GM12878 (cell line): ENCODE results near the gene SHROOM3. TPM values are rescaled to one million over a fixed set of nuclear protein-coding genes. Genes with fewer than 3 reads are reported as not detected.
"Not testable (repeated sequence)": the region's sequence is repeated elsewhere in the genome, so short reads cannot be mapped to it uniquely, and the experiment has no call there.

Experiments
- ATAC-seq: fragments of 200-7000 bp; cut with Tn5 transposase; 3 replicates; pipeline ENCODE4 v1.9.1; 2020; ENCODE audit warnings: mild to moderate bottlenecking, moderate library complexity
- BruUV-seq: library from RNA; stranded (reverse); fragments of 400-500 nt; replicated peaks from 2 replicates; lab custom pipeline; 2021; lab: Mats Ljungman, UMichigan
- CTCF ChIA-PET: fragments of 300-600 bp; sonication (Branson Sonifier 250); formaldehyde crosslinking; extraction: SDS; loops from one replicate; lab custom pipeline; 2021; ENCODE audit warnings: inconsistent platforms; lab: Yijun Ruan, JAX
- POLR2A ChIA-PET: fragments of 350-600 bp; formaldehyde crosslinking; extraction: SDS; loops from one replicate; lab custom pipeline; 2021; ENCODE audit warnings: inconsistent platforms; lab: Charles Lee
- RAD21 ChIA-PET: fragments of 300-600 bp; sonication (Branson Sonifier 250); formaldehyde crosslinking; loops from one replicate; lab custom pipeline; 2023; ENCODE audit warnings: antibody characterized with exemption; ENCODE audit not compliant: unreplicated experiment; lab: Charles Lee
- SMC1A ChIA-PET: fragments of 300-600 bp; sonication (Branson Sonifier 250); formaldehyde crosslinking; loops from one replicate; lab custom pipeline; 2023; ENCODE audit not compliant: unreplicated experiment, uncharacterized antibody; lab: Charles Lee
- DNase-seq: peaks from one replicate; pipeline ENCODE4 v3.0.0-alpha.2; 2011; ENCODE audit warnings: low read depth, low spot score
- FAIRE-seq: peaks from 3 replicates; lab custom pipeline; 2011; peaks lifted over from hg19 to GRCh38; lab: Jason Lieb, UNC
- H2AFZ ChIP-seq: 2 replicates; pipeline ENCODE4 v1.6.0; 2011; ENCODE audit warnings: low read depth, low read length, control low read depth; ENCODE audit not compliant: control insufficient read depth
- H3K27ac ChIP-seq: 2 replicates; pipeline ENCODE4 v1.5.1; 2011; ENCODE audit warnings: control low read depth; ENCODE audit not compliant: control insufficient read depth, insufficient read depth
- H3K27me3 ChIP-seq, 2 experiments: replicated peaks in 1 of 2; 2 replicates each; pipeline versions ENCODE4 v1.6.0 to v1.6.1; 2011; ENCODE audit warnings: low read length in 1 of 2; ENCODE audit not compliant: control insufficient read depth in 2 of 2, insufficient read depth in 2 of 2
- H3K36me3 ChIP-seq, 2 experiments: 2 replicates each; pipeline ENCODE4 v1.5.1; 2011; ENCODE audit warnings: low read length in 1 of 2; ENCODE audit not compliant: control insufficient read depth in 2 of 2, insufficient read depth in 2 of 2
- H3K4me1 ChIP-seq: 2 replicates; pipeline ENCODE4 v1.6.1; 2011; ENCODE audit warnings: mild to moderate bottlenecking, low read length, moderate library complexity, mixed read lengths; ENCODE audit not compliant: control insufficient read depth, insufficient read depth
- H3K4me2 ChIP-seq: 2 replicates; pipeline ENCODE4 v1.6.0; 2011; ENCODE audit warnings: control low read depth; ENCODE audit not compliant: control insufficient read depth, insufficient read depth
- H3K4me3 ChIP-seq: fragments of 200-600 bp; sonication (generic); 2 replicates; pipeline ENCODE4 v1.5.1; 2016
- H3K79me2 ChIP-seq: 2 replicates; pipeline ENCODE4 v1.6.0; 2011; ENCODE audit warnings: low read length; ENCODE audit not compliant: control insufficient read depth, insufficient read depth
- H3K9ac ChIP-seq: 2 replicates; pipeline ENCODE4 v1.8.0; 2011; ENCODE audit warnings: low read length, control low read depth, mixed read lengths; ENCODE audit not compliant: control insufficient read depth, insufficient read depth
- H3K9me3 ChIP-seq: replicated peaks from 3 replicates; pipeline ENCODE4 v1.5.1; 2011; ENCODE audit warnings: mild to moderate bottlenecking, low read length; ENCODE audit not compliant: control insufficient read depth, insufficient read depth
- H4K20me1 ChIP-seq: 2 replicates; pipeline ENCODE4 v1.6.0; 2011; ENCODE audit not compliant: control insufficient read depth, insufficient read depth
- JUNB ChIP-seq: IDR thresholded peaks from 2 replicates; pipeline ENCODE4 v1.6.1; 2016; ENCODE audit warnings: antibody characterized with exemption, mild to moderate bottlenecking
- MEF2A ChIP-seq: IDR thresholded peaks from 2 replicates; pipeline ENCODE4 v1.6.1; 2011; ENCODE audit warnings: low read depth, mild to moderate bottlenecking, low read length, moderate library complexity; ENCODE audit not compliant: insufficient read depth
- NFXL1 ChIP-seq: fragments of 450-650 bp; IDR thresholded peaks from 2 replicates; pipeline ENCODE4 v1.6.1; 2017; ENCODE audit warnings: antibody characterized with exemption, mild to moderate bottlenecking, borderline replicate concordance
- ZSCAN29 ChIP-seq: fragments of 450-650 bp; IDR thresholded peaks from 2 replicates; pipeline ENCODE4 v1.6.1; 2017; ENCODE audit warnings: mild to moderate bottlenecking, moderate library complexity
- WGBS: methylation state at CpG from one replicate; pipeline ENCODE4 v1.1.6; 2016; ENCODE audit warnings: low lambda C conversion rate; ENCODE audit not compliant: insufficient replicate concordance, insufficient coverage; ENCODE audit errors: missing lambda C conversion rate; 5-methylcytosine and 5-hydroxymethylcytosine counted together
- in situ Hi-C: fragments of 300-500 bp; cut with MboI; formaldehyde crosslinking; loops from 9 replicates; pipeline ENCODE4 v1.14.3; 2018; ENCODE audit warnings: mixed read lengths
- intact Hi-C: fragments of 100-400 bp; cut with micrococcal nuclease; formaldehyde crosslinking; loops from one replicate; pipeline ENCODE4 v1.14.2; 2022; ENCODE audit not compliant: unreplicated experiment
- polyA plus RNA-seq, 11 experiments: library from polyadenylated mRNA; depleted of rRNA in 4 of 11; unstranded in 6 of 11; stranded (reverse) in 5 of 11; fragments of >200 nt; fragmentation: Nextera tagmentation in 4 of 11; fragmentation: Illumina TruSeq in 1 of 11; extraction: Ambion mirVana in 4 of 11; extraction: Trizol in 1 of 11; gene quantifications; 1 replicate in 1 of 11; 2 replicates in 10 of 11; pipeline versions ENCODE4 v1.2.1 to v1.2.3, GENCODE V29; 2011 to 2016; ENCODE audit warnings: inconsistent platforms in 2 of 11, missing spikeins in 2 of 11, low read depth in 1 of 11
- total RNA-seq, 4 experiments: library from RNA; depleted of rRNA in 3 of 4; stranded (reverse); fragments of >200 nt in 3 of 4; fragmentation: Illumina TruSeq in 1 of 4; extraction: Trizol in 1 of 4; gene quantifications; 2 replicates each; pipeline versions ENCODE4 v1.2.1 to v1.2.3, GENCODE V29; 2013 to 2021

SHROOM3 gene
- total and polyA plus RNA-seq, 10 of the 15 experiments (the other 5 are each of a cell fraction or from before 2014, with no cell fraction given): under 0.01 to 0.29 (median 0.08) TPM; not detected in 1

DNA sequence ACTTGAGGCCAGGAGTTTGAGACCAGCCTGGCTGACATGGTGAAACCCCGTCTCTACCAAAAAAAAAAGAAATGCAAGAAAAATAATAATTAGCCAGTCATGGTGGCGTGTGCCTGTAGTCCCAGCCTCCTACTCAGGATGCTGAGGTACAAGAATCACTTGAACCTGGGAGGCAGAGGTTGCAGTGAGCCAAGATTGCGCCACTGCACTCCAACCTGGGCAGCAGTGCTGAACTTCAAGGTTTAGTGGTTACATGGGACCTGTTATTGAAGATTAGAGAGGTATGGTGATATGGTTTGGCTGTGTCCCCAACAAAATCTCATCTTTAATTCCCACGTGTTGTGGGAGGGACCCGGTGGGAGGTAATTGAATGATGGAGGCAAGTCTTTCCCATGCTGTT lies 292.9 kb downstream of the SHROOM3 start:
- FAIRE-seq, H3K9me3 ChIP-seq, BruUV-seq, H3K27me3 ChIP-seq, H3K9ac ChIP-seq, H3K4me2 ChIP-seq, POLR2A ChIA-PET, H3K27ac ChIP-seq, H4K20me1 ChIP-seq, SMC1A ChIA-PET, ATAC-seq, H3K79me2 ChIP-seq, CTCF ChIA-PET, DNase-seq, H2AFZ ChIP-seq, H3K4me1 ChIP-seq, in situ Hi-C loops, intact Hi-C loops, H3K4me3 ChIP-seq, H3K36me3 ChIP-seq: not testable (repeated sequence)
- RAD21 ChIA-PET: interaction anchor here (0.6 kb wide), 1 partner anchor 125 kb away, joined by 4 read pairs; no protein-coding TSS in a partner anchor
- 47% methylated on average over 5 of the region's 5 CpGs for WGBS

DNA sequence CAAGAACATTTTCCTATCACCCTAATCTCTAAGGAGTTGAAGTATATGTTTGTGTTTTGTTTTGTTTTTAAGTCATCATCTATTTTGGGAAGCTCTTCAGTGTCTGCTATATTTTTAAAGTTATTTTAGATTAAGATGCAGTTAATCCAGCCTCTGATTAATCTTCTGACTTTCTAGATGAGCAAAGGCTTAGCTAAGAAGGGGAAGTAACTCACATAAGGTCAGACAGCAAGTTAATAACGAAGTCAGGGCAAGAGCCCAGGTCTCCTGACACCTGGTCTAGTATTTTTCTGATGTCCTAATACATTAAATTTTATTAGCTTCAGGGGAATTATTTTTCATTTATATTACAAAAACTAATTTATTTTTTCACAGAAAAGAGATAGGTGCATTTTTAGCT lies 294.4 kb downstream of the SHROOM3 start:
- Histone ChIP-seq H3K9me3 (no peaks in the 10 kb centered on the region), H3K27me3 (peaks cover 0 to 2% of the 10 kb centered on the region in 2 experiments; a peak in 1 of 4 replicates), H3K4me1 (no peaks in the 10 kb centered on the region; the same call in 1 of the 2 replicates), H3K4me2 (no peak overlapping the region), H3K9ac (no peak overlapping the region), H3K4me3 (no peak overlapping the region), H3K36me3 (no peaks in the 10 kb centered on the region), H3K79me2 (no peaks in the 10 kb centered on the region), H2AFZ (no peak overlapping the region), H4K20me1 (no peaks in the 10 kb centered on the region; the same call in none of the 2 replicates), H3K27ac (no peak overlapping the region)
- 7% methylated on average over 1 of the region's 1 CpG for WGBS
- ATAC-seq (peak; percentile 57; the same call in 2 of the 3 replicates), FAIRE-seq (no peak), DNase-seq (no peak)
- in situ Hi-C loops: no loop called here
- CTCF ChIA-PET: interaction anchor here (0.9 to 1.4 kb wide), 2 partner anchors 28 to 298 kb away, joined by 3 to 4 read pairs; no protein-coding TSS in a partner anchor
- POLR2A ChIA-PET: no interaction called here
- TF ChIP-seq NFXL1: no peak
- peak; percentile 71 for TF ChIP-seq MEF2A
- no peak for TF ChIP-seq ZSCAN29
- TF ChIP-seq JUNB: 0 out of 2 replicates have a peak, but pooled peaks have one; percentile 16
- no TSS peak for BruUV-seq
- RAD21 ChIA-PET: no interaction called here
- intact Hi-C loops: no loop called here
- SMC1A ChIA-PET: interaction anchor here (0.7 kb wide), 1 partner anchor 16 kb away, joined by 3 read pairs; no protein-coding TSS in a partner anchor
